Subcutaneous adipose tissue (tissue), 4 donors: Measurements from ENCODE around the gene RBM19. TPM values are rescaled to one million over a fixed set of nuclear protein-coding genes. Genes with fewer than 3 reads are reported as not detected.

Experiments
- CTCF ChIP-seq: fragments of 450-650 bp; IDR thresholded peaks from one replicate; pipeline ENCODE4 v1.5.1; 2016; ENCODE audit warnings: low read depth, mild to moderate bottlenecking, control low read depth, antibody characterized with exemption, moderate library complexity
- total RNA-seq, 4 donors: library from RNA; depleted of rRNA; stranded (reverse); fragments of >200 nt; gene quantifications; one replicate each; pipeline ENCODE4 v1.1.0, GENCODE V29; 2016

Gene RBM19
- total RNA-seq, 4 donors from 2014 or later: 19.2 to 54.4 (median 32.1) TPM

GRCh38 chr12:113983777-113984448 lies 17.8 kb upstream of the RBM19 start:
- TF ChIP-seq CTCF: no peak

- no peak for TF ChIP-seq CTCF
Measured at GRCh38 chr12:113983265-113983664, 17.1 kb upstream of the RBM19 start.

- TF ChIP-seq CTCF: no peak
Measured at GRCh38 chr12:113981876-113982275, 15.8 kb upstream of the RBM19 start.

GRCh38 chr12:113980537-113981337 lies 14.6 kb upstream of the RBM19 start:
- TF ChIP-seq CTCF: no peak

- no peak for TF ChIP-seq CTCF
Measured at GRCh38 chr12:113980054-113980453, 13.9 kb upstream of the RBM19 start.

- no peak for TF ChIP-seq CTCF
Measured at GRCh38 chr12:113978080-113978479, 12.0 kb upstream of the RBM19 start.

- TF ChIP-seq CTCF: no peak
Measured at GRCh38 chr12:113974006-113974405, 7.9 kb upstream of the RBM19 start.
